Activated CD8-positive, alpha-beta T cell treated with anti-CD3 and anti-CD28 coated beads, Interleukin-2, amount 10 ng/mL, durations not matched to agents 7 days and 5 days (primary cell): Measurements from ENCODE around the gene BTNL3. TPM values are rescaled to one million over a fixed set of nuclear protein-coding genes. Genes with fewer than 3 reads are reported as not detected.

Experiments used
- ATAC-seq: fragments of 150-1000 bp; cut with Tn5 transposase; one replicate; pipeline ENCODE4 v1.10.0; 2021; ENCODE audit warnings: moderate library complexity
- CTCF ChIA-PET: fragments of 350-600 bp; sonication (Branson Sonifier 250); formaldehyde crosslinking; loops from one replicate; lab custom pipeline; 2021; ENCODE audit warnings: antibody characterized with exemption; lab: Charles Lee
- POLR2A ChIA-PET: fragments of 350-600 bp; sonication (Branson Sonifier 250); formaldehyde crosslinking; loops from one replicate; lab custom pipeline; 2021; ENCODE audit warnings: antibody characterized with exemption; lab: Charles Lee
- DNase-seq: peaks from one replicate; pipeline ENCODE4 v3.0.0-alpha.2; 2020
- H3K27ac Mint-ChIP-seq: one replicate; pipeline ENCODE4 v1.8.0; 2021; ENCODE audit warnings: mild to moderate bottlenecking, mixed read lengths
- H3K27me3 Mint-ChIP-seq: one replicate; pipeline ENCODE4 v1.8.0; 2021; ENCODE audit warnings: low read depth, mixed read lengths
- H3K36me3 Mint-ChIP-seq: one replicate; pipeline ENCODE4 v1.8.0; 2021; ENCODE audit warnings: low read depth, mixed read lengths
- H3K4me1 Mint-ChIP-seq: one replicate; pipeline ENCODE4 v1.8.0; 2021; ENCODE audit warnings: low read depth, mixed read lengths
- H3K4me3 Mint-ChIP-seq: one replicate; pipeline ENCODE4 v1.8.0; 2021; ENCODE audit warnings: mild to moderate bottlenecking, mixed read lengths
- H3K9me3 Mint-ChIP-seq: one replicate; pipeline ENCODE4 v1.8.0; 2022; ENCODE audit warnings: mixed read lengths; ENCODE audit not compliant: insufficient read depth
- total RNA-seq, 2 experiments: library from RNA; stranded (reverse); gene quantifications; one replicate each; pipeline ENCODE4 v1.2.3, GENCODE V29; 2021

BTNL3 gene, protein sequence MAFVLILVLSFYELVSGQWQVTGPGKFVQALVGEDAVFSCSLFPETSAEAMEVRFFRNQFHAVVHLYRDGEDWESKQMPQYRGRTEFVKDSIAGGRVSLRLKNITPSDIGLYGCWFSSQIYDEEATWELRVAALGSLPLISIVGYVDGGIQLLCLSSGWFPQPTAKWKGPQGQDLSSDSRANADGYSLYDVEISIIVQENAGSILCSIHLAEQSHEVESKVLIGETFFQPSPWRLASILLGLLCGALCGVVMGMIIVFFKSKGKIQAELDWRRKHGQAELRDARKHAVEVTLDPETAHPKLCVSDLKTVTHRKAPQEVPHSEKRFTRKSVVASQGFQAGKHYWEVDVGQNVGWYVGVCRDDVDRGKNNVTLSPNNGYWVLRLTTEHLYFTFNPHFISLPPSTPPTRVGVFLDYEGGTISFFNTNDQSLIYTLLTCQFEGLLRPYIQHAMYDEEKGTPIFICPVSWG
- total RNA-seq, result not detected

DNA sequence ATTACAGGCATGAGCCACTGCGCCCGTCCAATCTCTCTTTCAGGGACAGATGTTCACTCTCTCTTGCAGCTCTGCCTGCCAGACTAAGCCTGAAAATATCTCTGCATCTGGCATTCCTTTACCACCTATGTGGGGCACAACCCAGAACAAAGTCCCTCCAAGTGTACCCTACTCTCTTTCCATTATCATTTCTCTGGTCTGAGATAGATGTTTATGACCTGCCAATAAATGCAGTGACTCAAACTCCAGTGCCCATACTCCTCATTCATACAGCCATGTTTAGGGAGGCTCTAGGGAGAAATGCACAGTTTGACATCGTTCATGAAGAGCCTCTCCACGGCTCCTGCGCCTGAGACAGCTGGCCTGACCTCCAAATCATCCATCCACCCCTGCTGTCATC lies at the start of gene BTNL3:
TSS of gene BTNL3 (plus strand) at position 255 of the 400 bp plus-strand sequence. CDS start 183 bp downstream, outside the sequence.
- ChIA-PET POLR2A (interaction anchor here (0.5 kb wide), 1 partner anchor 56 kb away, joined by 3 read pairs; no protein-coding TSS in a partner anchor), CTCF (no interaction called here)
- Mint-ChIP-seq H3K4me1 (no peaks in the 10 kb centered on the region), H3K27me3 (peaks cover 3% of the 10 kb centered on the region), H3K27ac (no peak within 1 kb of the TSS), H3K36me3 (no peaks in the 10 kb centered on the region), H3K9me3 (no peaks in the 10 kb centered on the region), H3K4me3 (no peak within 1 kb of the TSS)
- ATAC-seq, result no peak
- DNase-seq, result no peak

DNA sequence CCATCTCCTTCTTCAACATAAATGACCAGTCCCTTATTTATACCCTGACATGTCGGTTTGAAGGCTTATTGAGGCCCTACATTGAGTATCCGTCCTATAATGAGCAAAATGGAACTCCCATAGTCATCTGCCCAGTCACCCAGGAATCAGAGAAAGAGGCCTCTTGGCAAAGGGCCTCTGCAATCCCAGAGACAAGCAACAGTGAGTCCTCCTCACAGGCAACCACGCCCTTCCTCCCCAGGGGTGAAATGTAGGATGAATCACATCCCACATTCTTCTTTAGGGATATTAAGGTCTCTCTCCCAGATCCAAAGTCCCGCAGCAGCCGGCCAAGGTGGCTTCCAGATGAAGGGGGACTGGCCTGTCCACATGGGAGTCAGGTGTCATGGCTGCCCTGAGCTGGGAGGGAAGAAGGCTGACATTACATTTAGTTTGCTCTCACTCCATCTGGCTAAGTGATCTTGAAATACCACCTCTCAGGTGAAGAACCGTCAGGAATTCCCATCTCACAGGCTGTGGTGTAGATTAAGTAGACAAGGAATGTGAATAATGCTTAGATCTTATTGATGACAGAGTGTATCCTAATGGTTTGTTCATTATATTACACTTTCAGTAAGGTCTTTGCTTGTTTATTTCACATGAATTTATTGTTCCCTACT lies 38.2 kb upstream of the BTNL3 start:
- DNase-seq (no peak), ATAC-seq (no peak)
- H3K27ac Mint-ChIP-seq, result no peak overlapping the region
- H3K36me3 Mint-ChIP-seq, result no peaks in the 10 kb centered on the region
- H3K4me1 Mint-ChIP-seq, result peaks cover 5% of the 10 kb centered on the region
- H3K4me3 Mint-ChIP-seq, result no peak overlapping the region
- ChIA-PET CTCF (no interaction called here), POLR2A (no interaction called here)
- H3K27me3 Mint-ChIP-seq, result peaks cover 4% of the 10 kb centered on the region
- H3K9me3 Mint-ChIP-seq, result no peaks in the 10 kb centered on the region

DNA sequence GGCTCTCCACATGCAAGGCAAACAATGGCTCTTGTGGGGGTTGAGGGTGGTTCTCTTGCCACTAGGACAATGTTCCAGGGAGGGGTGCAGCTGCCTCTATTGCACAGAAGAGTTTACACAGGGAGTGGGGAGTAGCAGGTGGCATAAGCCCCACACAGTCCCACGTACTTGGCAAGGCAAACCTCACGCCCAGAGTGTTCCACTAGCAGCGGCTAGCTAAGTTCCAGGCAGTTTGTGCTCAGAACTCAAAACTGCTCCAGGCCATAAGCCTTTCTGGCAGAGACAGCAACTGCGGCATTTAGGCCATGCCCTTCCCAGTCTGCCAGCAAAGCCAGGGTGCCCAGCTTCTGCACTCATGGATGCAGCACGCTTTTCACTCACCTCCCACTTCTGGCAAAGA lies 29.0 kb upstream of the BTNL3 start:
- H3K4me3 Mint-ChIP-seq, result no peak overlapping the region

DNA sequence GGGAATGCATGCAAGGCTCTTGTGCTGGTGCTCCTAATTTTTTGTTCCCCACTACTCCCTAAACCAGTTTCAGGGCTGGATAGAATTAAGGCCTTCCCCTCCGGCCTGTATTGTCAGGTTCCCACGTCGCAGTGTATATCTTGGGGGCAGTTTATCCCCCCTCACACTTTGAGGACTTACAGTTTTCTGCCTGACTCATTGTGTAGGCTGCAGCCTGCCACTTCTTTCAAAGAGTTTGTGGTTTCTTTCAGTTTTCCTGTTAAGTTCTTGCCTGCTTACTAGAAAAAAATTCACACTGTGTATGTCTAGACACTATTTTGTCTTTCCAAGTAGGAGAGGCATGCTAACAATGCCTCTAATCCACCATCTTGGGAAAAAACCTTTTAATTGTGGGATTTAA lies 28.4 kb upstream of the BTNL3 start:
- ChIA-PET CTCF (no interaction called here), POLR2A (no interaction called here)
- Mint-ChIP-seq H3K9me3 (no peaks in the 10 kb centered on the region), H3K4me3 (no peak overlapping the region), H3K4me1 (peaks cover 12% of the 10 kb centered on the region), H3K27me3 (peaks cover 6% of the 10 kb centered on the region), H3K27ac (no peak overlapping the region), H3K36me3 (no peaks in the 10 kb centered on the region)
- DNase-seq (no peak), ATAC-seq (no peak)

More for the DNA sequence above, 29.0 kb upstream of the BTNL3 start:
- peaks cover 6% of the 10 kb centered on the region for H3K27me3 Mint-ChIP-seq
- ChIA-PET CTCF (no interaction called here), POLR2A (no interaction called here)
- ATAC-seq (no peak), DNase-seq (no peak)
- H3K36me3 Mint-ChIP-seq, result no peaks in the 10 kb centered on the region
- no peaks in the 10 kb centered on the region for H3K9me3 Mint-ChIP-seq
- peaks cover 13% of the 10 kb centered on the region for H3K4me1 Mint-ChIP-seq
- H3K27ac Mint-ChIP-seq, result no peak overlapping the region

DNA sequence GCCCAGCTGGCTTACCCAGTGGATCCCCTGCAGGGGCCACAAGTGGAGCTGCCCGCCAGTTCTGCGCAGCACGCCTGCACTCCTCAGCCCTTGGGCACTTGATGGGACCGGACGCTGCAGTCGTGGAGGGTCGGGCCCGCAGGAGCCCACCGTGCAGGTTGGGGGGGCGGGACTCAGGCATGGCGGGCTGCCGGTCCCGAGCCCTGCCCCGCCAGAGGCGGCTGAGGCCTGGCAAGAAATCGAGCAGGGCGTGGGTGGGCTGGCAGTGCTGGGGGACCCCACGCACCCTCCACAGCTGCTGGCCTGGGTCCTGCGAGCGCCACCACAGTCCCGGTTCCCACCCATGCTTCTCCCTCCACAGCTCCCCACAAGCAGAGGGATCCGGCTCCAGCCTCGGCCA lies 19.2 kb upstream of the BTNL3 start:
- H3K36me3 Mint-ChIP-seq, result no peaks in the 10 kb centered on the region
- no peak overlapping the region for H3K4me3 Mint-ChIP-seq
- ChIA-PET CTCF (no interaction called here), POLR2A (no interaction called here)
- no peaks in the 10 kb centered on the region for H3K27me3 Mint-ChIP-seq
- no peaks in the 10 kb centered on the region for H3K4me1 Mint-ChIP-seq
- no peak for DNase-seq
- ATAC-seq, result no peak
- H3K27ac Mint-ChIP-seq, result no peak overlapping the region
- H3K9me3 Mint-ChIP-seq, result no peaks in the 10 kb centered on the region

DNA sequence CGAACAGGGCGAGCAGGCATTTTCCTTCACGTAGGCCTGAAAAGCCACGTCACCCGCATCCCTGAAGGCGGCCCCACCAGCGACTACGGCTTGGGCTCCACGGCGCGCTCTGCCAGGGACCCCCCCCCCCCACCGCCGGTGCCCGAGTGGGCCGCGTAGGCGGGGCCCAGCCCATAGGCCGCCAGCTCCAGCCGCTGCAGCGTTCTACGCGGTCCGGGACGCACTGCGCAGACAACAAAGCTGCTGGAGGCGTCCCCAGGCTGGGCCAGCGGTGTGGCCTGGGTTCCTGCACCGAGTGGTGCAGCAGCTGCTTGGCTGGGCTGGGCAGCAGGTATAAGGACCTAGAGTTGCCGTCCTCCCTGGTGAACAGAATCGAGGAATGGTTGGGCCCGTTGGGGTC lies 18.3 kb upstream of the BTNL3 start:
- Mint-ChIP-seq H3K9me3 (no peaks in the 10 kb centered on the region), H3K4me3 (no peak overlapping the region), H3K27ac (no peak overlapping the region), H3K36me3 (no peaks in the 10 kb centered on the region), H3K4me1 (no peaks in the 10 kb centered on the region), H3K27me3 (no peaks in the 10 kb centered on the region)
- CTCF ChIA-PET, result no interaction called here
- no peak for DNase-seq
- no peak for ATAC-seq
- POLR2A ChIA-PET, result no interaction called here

DNA sequence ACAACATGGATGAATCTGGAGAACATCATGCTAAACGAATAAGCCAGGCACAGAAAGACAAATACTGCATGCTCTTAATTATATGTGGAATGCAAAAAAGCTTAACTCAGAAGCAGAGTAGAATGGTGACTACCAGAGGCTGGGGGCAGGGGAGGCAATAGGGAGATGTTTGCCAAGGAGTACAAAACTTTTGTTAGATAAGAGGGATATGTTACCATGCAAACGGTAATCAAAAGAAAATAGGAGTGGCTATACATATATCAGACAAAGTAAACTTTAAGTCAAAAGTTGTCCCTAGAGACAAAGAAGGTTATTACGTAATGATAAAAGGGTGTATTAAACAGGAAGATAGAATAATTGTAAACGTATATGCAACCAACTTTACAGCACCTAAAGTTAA lies 17.8 kb upstream of the BTNL3 start:
- no peaks in the 10 kb centered on the region for H3K36me3 Mint-ChIP-seq
- POLR2A ChIA-PET, result no interaction called here
- H3K27ac Mint-ChIP-seq, result no peak overlapping the region
- H3K9me3 Mint-ChIP-seq, result no peaks in the 10 kb centered on the region
- ATAC-seq, result no peak
- no peaks in the 10 kb centered on the region for H3K4me1 Mint-ChIP-seq
- H3K27me3 Mint-ChIP-seq, result no peaks in the 10 kb centered on the region
- H3K4me3 Mint-ChIP-seq, result no peak overlapping the region
- CTCF ChIA-PET, result no interaction called here
- no peak for DNase-seq

DNA sequence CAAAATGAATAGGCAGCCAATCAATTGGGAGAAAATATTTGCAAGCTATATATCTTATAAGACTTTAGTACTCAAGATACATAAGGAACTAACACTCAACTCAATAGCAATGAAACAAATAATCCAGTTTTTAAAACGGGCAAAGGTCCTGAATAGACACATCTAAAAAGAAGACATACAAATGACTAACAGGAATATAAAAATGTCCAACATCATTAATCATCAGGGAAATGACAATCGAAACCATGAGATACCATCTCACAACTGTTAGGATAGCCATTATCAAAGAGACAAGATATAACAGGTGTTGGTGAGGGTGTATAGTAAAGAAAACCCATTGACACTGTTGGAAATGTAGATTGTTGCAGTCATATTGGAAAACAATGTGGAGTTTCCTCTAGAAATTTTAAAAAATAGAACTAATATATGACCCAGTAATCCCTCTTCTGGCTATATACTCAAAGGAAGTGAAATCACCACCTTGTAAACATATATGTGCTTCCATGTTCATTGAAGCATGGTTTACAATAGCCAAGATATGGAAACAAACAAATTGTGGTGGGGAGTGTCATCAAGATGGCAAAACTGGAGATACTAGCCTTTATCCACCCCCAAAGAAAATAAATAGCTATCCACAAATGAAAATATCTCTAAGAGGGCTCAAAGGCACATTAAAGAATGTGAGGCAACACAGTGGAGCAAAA lies 13.9 kb upstream of the BTNL3 start:
- POLR2A ChIA-PET, result no interaction called here
- Mint-ChIP-seq H3K4me1 (peaks cover 5% of the 10 kb centered on the region), H3K27me3 (no peaks in the 10 kb centered on the region), H3K36me3 (no peaks in the 10 kb centered on the region), H3K9me3 (no peaks in the 10 kb centered on the region), H3K4me3 (no peak overlapping the region), H3K27ac (no peak overlapping the region)
- no peak for DNase-seq
- CTCF ChIA-PET, result no interaction called here
- no peak for ATAC-seq

DNA sequence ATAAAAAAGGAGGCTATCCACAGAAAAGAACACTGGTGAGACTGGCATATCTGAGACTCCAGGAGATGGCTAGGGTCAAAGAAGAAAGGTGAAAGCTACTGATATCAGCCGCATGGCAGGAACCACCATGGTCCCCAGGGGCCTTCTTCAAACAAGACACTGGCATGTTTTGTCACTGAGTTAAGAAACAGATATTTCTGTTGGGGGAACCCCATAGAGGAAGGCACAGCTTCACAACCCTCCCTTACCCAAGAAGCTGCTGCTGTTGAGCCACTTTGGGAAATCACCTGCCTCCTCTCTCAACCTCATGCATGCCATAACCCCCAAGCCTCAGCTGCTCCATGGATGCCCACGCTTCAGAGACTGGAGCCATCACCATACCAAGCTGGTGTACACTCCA lies 13.3 kb upstream of the BTNL3 start:
- DNase-seq (no peak), ATAC-seq (no peak)
- Mint-ChIP-seq H3K4me3 (no peak overlapping the region), H3K27me3 (no peaks in the 10 kb centered on the region), H3K27ac (no peak overlapping the region), H3K4me1 (peaks cover 5% of the 10 kb centered on the region), H3K9me3 (no peaks in the 10 kb centered on the region), H3K36me3 (no peaks in the 10 kb centered on the region)
- CTCF ChIA-PET, result no interaction called here
- POLR2A ChIA-PET, result no interaction called here

DNA sequence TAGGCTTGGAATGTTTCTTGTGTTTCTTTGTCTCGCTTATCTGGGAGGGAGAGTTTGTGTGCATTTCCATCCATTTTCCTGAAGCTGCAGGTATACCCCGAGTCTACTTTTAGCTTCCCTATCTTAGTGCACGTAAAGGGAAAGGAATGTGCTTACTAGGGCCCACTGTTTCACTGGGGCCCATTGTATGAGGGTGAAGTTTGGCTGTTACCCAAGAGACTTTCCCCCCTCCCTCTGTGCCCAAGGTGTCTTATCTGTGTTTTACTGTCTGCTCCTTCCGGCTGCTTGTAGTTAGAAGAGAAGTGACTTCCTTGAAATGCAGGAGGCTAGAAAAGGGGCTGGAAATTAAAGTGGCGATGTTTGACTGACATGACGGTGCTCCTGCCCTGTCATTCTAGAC lies 12.1 kb upstream of the BTNL3 start:
- H3K4me3 Mint-ChIP-seq, result no peak overlapping the region
- CTCF ChIA-PET, result no interaction called here
- H3K36me3 Mint-ChIP-seq, result no peaks in the 10 kb centered on the region
- H3K27me3 Mint-ChIP-seq, result no peaks in the 10 kb centered on the region
- no peak for DNase-seq
- POLR2A ChIA-PET, result no interaction called here
- no peak for ATAC-seq
- H3K4me1 Mint-ChIP-seq, result peaks cover 5% of the 10 kb centered on the region
- H3K27ac Mint-ChIP-seq, result no peak overlapping the region
- no peaks in the 10 kb centered on the region for H3K9me3 Mint-ChIP-seq

DNA sequence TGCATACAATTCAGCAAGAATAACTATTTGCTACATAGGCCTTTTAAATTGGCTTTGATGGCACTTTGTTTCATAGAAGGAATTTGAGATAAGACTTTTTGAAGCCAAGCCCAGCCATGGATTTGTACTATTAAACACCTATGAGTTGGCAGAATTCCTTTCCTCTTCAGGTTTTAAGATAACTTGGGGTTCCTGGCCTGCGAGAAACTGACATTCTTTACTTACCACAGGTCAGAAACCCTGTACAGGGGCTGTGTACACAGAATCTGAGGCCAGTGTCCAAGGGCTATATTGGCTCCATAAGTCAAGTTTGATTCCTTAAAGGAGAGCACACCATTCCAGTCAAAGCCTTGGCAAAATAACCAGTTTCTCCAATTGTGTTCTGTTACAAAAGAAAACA lies 10.8 kb upstream of the BTNL3 start:
- DNase-seq (no peak), ATAC-seq (no peak)
- Mint-ChIP-seq H3K4me3 (no peak overlapping the region), H3K36me3 (no peaks in the 10 kb centered on the region), H3K27me3 (peaks cover 3% of the 10 kb centered on the region), H3K27ac (no peak overlapping the region), H3K9me3 (no peaks in the 10 kb centered on the region), H3K4me1 (peaks cover 5% of the 10 kb centered on the region)
- POLR2A ChIA-PET, result no interaction called here
- CTCF ChIA-PET, result no interaction called here
